Gastroesophageal sphincter (tissue), 4 donors: ENCODE results near the gene CNOT3. TPM values are rescaled to one million over a fixed set of nuclear protein-coding genes. Genes with fewer than 3 reads are reported as not detected.
A peak's percentile ranks its signal among the peaks of the same experiment; 100 is the strongest.
"Not testable (repeated sequence)": the region's sequence is repeated elsewhere in the genome, so short reads cannot be mapped to it uniquely, and the experiment has no call there.

Experiments used
- ATAC-seq: fragments of 150-250 bp; one replicate; pipeline ENCODE4 v1.9.1; 2016; ENCODE audit warnings: mild to moderate bottlenecking, moderate library complexity
- H3K27ac ChIP-seq, 4 donors: fragments of 200-600 bp; sonication (generic) in 3 of 4; 1 replicate in 3 of 4; 2 replicates in 1 of 4; pipeline ENCODE4 v1.5.1; 2016 to 2019
- H3K27me3 ChIP-seq: fragments of 200-600 bp; sonication (generic); one replicate; pipeline ENCODE4 v1.5.1; 2019
- H3K36me3 ChIP-seq, 2 donors: fragments of 200-600 bp; sonication (generic); one replicate each; pipeline ENCODE4 v1.5.1; 2019; ENCODE audit warnings: control low read depth in 1 of 2
- H3K4me1 ChIP-seq, 3 donors: fragments of 200-600 bp; sonication (generic); 1 replicate in 2 of 3; 2 replicates in 1 of 3; pipeline ENCODE4 v1.5.1; 2016 to 2019; ENCODE audit warnings: control low read depth in 2 of 3
- H3K4me3 ChIP-seq, 2 donors: fragments of 200-600 bp; sonication (generic); one replicate each; pipeline ENCODE4 v1.5.1; 2019; ENCODE audit warnings: mild to moderate bottlenecking in 1 of 2, moderate library complexity in 1 of 2
- H3K9me3 ChIP-seq, 3 donors: fragments of 200-600 bp; sonication (generic); one replicate each; pipeline ENCODE4 v1.5.1; 2017 to 2019; ENCODE audit warnings: control low read depth in 2 of 3
- EP300 ChIP-seq: sonication (generic); formaldehyde crosslinking; IDR thresholded peaks from one replicate; pipeline ENCODE4 v1.6.1; 2017; ENCODE audit warnings: antibody characterized with exemption, mild to moderate bottlenecking
- POLR2A ChIP-seq, 2 donors: fragments of 450-650 bp; IDR thresholded peaks; one replicate each; pipeline ENCODE4 v1.6.1; 2017; ENCODE audit warnings: antibody characterized with exemption in 2 of 2, mild to moderate bottlenecking in 2 of 2, moderate library complexity in 1 of 2
- POLR2AphosphoS5 ChIP-seq: sonication (generic); formaldehyde crosslinking; IDR thresholded peaks from one replicate; pipeline ENCODE4 v1.6.1; 2017; ENCODE audit warnings: antibody characterized with exemption
- whole genome bisulfite sequencing, 2 donors: methylation state at CpG; one replicate each; pipeline ENCODE4 v1.1.5; 2018; ENCODE audit warnings: low coverage in 1 of 2; 5-methylcytosine and 5-hydroxymethylcytosine counted together
- total RNA-seq, 4 donors: library from RNA; depleted of rRNA; stranded (reverse); fragments of >200 nt; gene quantifications; one replicate each; pipeline ENCODE4 v1.1.0, GENCODE V29; 2016
- TF ChIP-seq, protein P1 (sequence below), 4 experiments: fragments of 200-600 bp in 2 of 4; fragments of 450-650 bp in 2 of 4; sonication (generic) in 1 of 4; IDR thresholded peaks; one replicate each; pipeline ENCODE4 v1.5.1; 2017 to 2019; ENCODE audit warnings: antibody characterized with exemption in 4 of 4, mild to moderate bottlenecking in 2 of 4, moderate library complexity in 2 of 4

The CNOT3 gene
- total RNA-seq, 4 donors from 2014 or later = 14.7 to 32.4 (median 23.1) TPM

GRCh38 chr19:54190503-54191010 lies 53.0 kb downstream of the CNOT3 start:
- Histone ChIP-seq H3K9me3 (no peaks in the 10 kb centered on the region), H3K27me3 (no peaks in the 10 kb centered on the region), H3K36me3 (peaks cover 0 to 38% of the 10 kb centered on the region in 2 donors), H3K4me3 (peak overlapping the region; percentile 79 to 83), H3K27ac (peak overlapping the region; percentile 79 to 100 (median 94)), H3K4me1 (peaks cover 0 to 36% (median 17%) of the 10 kb centered on the region in 3 donors)
- 0 to 3% methylated on average over 1 to 15 of the region's 56 CpGs for WGBS, 2 donors
- peak; percentile 74 for ATAC-seq
- TF ChIP-seq POLR2AphosphoS5 = peak; percentile 21
- TF ChIP-seq, protein P1, sequence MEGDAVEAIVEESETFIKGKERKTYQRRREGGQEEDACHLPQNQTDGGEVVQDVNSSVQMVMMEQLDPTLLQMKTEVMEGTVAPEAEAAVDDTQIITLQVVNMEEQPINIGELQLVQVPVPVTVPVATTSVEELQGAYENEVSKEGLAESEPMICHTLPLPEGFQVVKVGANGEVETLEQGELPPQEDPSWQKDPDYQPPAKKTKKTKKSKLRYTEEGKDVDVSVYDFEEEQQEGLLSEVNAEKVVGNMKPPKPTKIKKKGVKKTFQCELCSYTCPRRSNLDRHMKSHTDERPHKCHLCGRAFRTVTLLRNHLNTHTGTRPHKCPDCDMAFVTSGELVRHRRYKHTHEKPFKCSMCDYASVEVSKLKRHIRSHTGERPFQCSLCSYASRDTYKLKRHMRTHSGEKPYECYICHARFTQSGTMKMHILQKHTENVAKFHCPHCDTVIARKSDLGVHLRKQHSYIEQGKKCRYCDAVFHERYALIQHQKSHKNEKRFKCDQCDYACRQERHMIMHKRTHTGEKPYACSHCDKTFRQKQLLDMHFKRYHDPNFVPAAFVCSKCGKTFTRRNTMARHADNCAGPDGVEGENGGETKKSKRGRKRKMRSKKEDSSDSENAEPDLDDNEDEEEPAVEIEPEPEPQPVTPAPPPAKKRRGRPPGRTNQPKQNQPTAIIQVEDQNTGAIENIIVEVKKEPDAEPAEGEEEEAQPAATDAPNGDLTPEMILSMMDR (IDR thresholded peaks at IDR 0.05) = no peak

- Histone ChIP-seq H3K27ac (peak within 1 kb of the TSS; percentile 79 to 100 (median 94)), H3K27me3 (no peaks in the 10 kb centered on the region), H3K9me3 (no peaks in the 10 kb centered on the region), H3K36me3 (peaks cover 0 to 40% of the 10 kb centered on the region in 2 donors), H3K4me1 (peaks cover 0 to 36% (median 17%) of the 10 kb centered on the region in 3 donors), H3K4me3 (peak within 1 kb of the TSS; percentile 79 to 83)
- peak; percentile 30 for ATAC-seq
- WGBS, 2 donors = no CpG with 5 or more reads among the region's 77 CpGs
- TF ChIP-seq POLR2A (IDR thresholded peaks at IDR 0.05) (peak; percentile 42 to 50), POLR2AphosphoS5 (peak; percentile 22), EP300 (no peak)
- TF ChIP-seq, protein P1 (IDR thresholded peaks at IDR 0.05) = peak in 2 of 4 experiments; percentile 15 to 27
Observed at GRCh38 chr19:54191011-54191810, 53.6 kb downstream of the CNOT3 start, which contains the start of gene TSEN34. TSS of gene TSEN34 (plus strand) at chr19:54191308. CDS start at chr19:54191365, 57 bp downstream.

DNA sequence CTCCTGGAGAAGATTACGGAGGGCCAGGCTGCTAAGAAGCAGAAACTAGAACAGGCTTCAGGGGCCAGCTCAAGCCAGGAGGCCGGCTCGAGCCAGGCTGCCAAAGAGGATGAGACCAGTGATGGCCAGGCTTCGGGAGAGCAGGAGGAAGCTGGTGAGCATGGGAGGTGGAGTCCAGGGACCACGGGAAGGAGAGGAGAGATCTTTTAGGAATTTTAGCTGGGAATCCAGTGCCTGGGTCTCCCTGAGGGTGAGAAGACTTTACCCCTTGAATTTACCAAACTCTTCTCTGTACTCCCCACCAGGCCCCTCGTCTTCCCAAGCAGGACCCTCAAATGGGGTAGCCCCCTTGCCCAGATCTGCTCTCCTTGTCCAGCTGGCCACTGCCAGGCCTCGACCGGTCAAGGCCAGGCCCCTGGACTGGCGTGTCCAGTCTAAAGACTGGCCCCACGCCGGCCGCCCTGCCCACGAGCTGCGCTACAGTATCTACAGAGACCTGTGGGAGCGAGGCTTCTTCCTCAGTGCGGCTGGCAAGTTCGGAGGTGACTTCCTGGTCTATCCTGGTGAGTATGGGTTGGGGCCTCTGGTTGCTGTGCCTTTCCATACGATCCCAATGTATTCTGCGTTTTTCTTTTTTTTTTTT lies 54.4 kb downstream of the CNOT3 start:
- ATAC-seq = no peak
- Histone ChIP-seq H3K9me3 (no peaks in the 10 kb centered on the region), H3K27ac (peak overlapping the region; percentile 79 to 100 (median 94)), H3K36me3 (peaks cover 0 to 33% of the 10 kb centered on the region in 2 donors), H3K4me3 (peak overlapping the region; percentile 79 to 83), H3K27me3 (no peaks in the 10 kb centered on the region), H3K4me1 (peaks cover 0 to 36% (median 17%) of the 10 kb centered on the region in 3 donors)
- TF ChIP-seq POLR2AphosphoS5 (no peak), EP300 (no peak), POLR2A (IDR thresholded peaks at IDR 0.05) (no peak)
- TF ChIP-seq, protein P1 (IDR thresholded peaks at IDR 0.05) = no peak
- 51 to 52% methylated on average over 7 to 13 of the region's 19 CpGs for WGBS, 2 donors

DNA sequence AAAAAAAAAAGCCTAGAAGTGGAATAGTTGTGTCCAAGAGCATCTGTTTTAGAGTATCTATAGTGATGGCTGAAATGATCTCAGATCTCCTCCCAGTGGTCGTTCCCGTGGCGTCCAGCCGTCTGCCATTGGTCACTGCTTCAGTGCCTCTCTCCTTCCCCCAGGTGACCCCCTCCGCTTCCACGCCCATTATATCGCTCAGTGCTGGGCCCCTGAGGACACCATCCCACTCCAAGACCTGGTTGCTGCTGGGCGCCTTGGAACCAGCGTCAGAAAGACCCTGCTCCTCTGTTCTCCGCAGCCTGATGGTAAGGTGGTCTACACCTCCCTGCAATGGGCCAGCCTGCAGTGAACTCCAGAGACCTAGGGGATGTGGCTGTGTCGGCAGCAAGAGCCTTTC lies 55.4 kb downstream of the CNOT3 start:
- Histone ChIP-seq H3K9me3 (no peaks in the 10 kb centered on the region), H3K27me3 (no peaks in the 10 kb centered on the region), H3K4me3 (no peak overlapping the region), H3K36me3 (peaks cover 0 to 30% of the 10 kb centered on the region in 2 donors), H3K27ac (peak overlapping the region in 1 of 4 donors; percentile 94), H3K4me1 (peaks cover 0 to 32% (median 17%) of the 10 kb centered on the region in 3 donors)
- TF ChIP-seq POLR2A (IDR thresholded peaks at IDR 0.05) (no peak), POLR2AphosphoS5 (no peak), EP300 (no peak)
- TF ChIP-seq, protein P1 (IDR thresholded peaks at IDR 0.05) = no peak
- ATAC-seq = no peak
- WGBS, 2 donors = 83 to 85% methylated on average over 6 to 7 of the region's 11 CpGs

DNA sequence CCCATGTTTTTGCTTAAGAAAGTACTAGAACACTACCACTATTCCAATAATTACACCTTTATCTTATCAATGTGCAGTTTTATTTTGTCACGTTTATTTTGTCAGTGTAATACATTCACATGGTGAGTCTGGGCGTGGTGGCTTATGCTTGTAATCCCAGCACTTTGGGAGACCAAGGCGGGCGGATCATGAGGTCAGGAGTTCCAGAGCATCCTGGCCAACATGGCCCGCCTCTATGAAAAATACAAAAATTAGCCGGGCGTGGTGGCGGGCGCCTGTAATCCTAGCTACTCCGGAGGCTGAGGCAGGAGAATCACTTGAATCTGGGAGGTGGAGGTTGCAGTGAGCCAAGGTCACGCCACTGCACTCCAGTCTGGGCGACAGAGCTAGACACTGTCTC lies 56.9 kb downstream of the CNOT3 start:
- not testable (repeated sequence) for H3K9me3 ChIP-seq, H3K27me3 ChIP-seq, ATAC-seq, H3K4me3 ChIP-seq, H3K27ac ChIP-seq
- Histone ChIP-seq H3K4me1 (peaks cover 0 to 21% (median 10%) of the 10 kb centered on the region in 3 donors), H3K36me3 (peaks cover 0 to 30% of the 10 kb centered on the region in 2 donors)
- 83 to 87% methylated on average over 2 to 5 of the region's 12 CpGs for WGBS, 2 donors
